Heart left ventricle (tissue), 16 donors: ENCODE data around the gene FOCAD. TPM values are rescaled to one million over a fixed set of nuclear protein-coding genes. Genes with fewer than 3 reads are reported as not detected.
A peak's percentile ranks its signal among the peaks of the same experiment; 100 is the strongest.

Source experiments
- ATAC-seq, 4 donors: fragments of 200-7000 bp; cut with Tn5 transposase; one replicate each; pipeline ENCODE4 v1.9.1; 2020 to 2022; ENCODE audit warnings: moderate library complexity in 4 of 4, mild to moderate bottlenecking in 3 of 4, moderate number of reproducible peaks in 1 of 4
- DNase-seq, 5 donors: peaks; one replicate each; pipeline ENCODE4 v3.0.0-alpha.2; 2020
- H3K27ac ChIP-seq, 12 donors: fragments of 200-600 bp; sonication (generic) in 4 of 12; one replicate each; pipeline versions ENCODE4 v1.5.0 to v1.8.0; 2016 to 2022; ENCODE audit warnings: mild to moderate bottlenecking in 2 of 12
- H3K27me3 ChIP-seq, 9 donors: fragments of 200-600 bp; sonication (generic) in 2 of 9; one replicate each; pipeline versions ENCODE4 v1.5.1 to v1.8.0; 2016 to 2022; ENCODE audit warnings: mild to moderate bottlenecking in 3 of 9
- H3K36me3 ChIP-seq, 9 donors: fragments of 200-600 bp; sonication (generic) in 2 of 9; one replicate each; pipeline versions ENCODE4 v1.5.0 to v1.8.0; 2018 to 2022; ENCODE audit warnings: mild to moderate bottlenecking in 2 of 9
- H3K4me1 ChIP-seq, 12 donors: fragments of 200-600 bp; sonication (generic) in 4 of 12; one replicate each; pipeline versions ENCODE4 v1.5.0 to v1.8.0; 2016 to 2022; ENCODE audit warnings: mild to moderate bottlenecking in 3 of 12
- H3K4me3 ChIP-seq, 12 donors: fragments of 200-600 bp; sonication (generic) in 4 of 12; one replicate each; pipeline versions ENCODE4 v1.5.0 to v1.8.0; 2017 to 2022; ENCODE audit warnings: mild to moderate bottlenecking in 9 of 12, moderate library complexity in 4 of 12
- H3K9me3 ChIP-seq, 12 donors: fragments of 200-600 bp; sonication (generic) in 4 of 12; one replicate each; pipeline versions ENCODE4 v1.5.0 to v1.8.0; 2016 to 2022; ENCODE audit warnings: mild to moderate bottlenecking in 1 of 12
- POLR2A ChIP-seq, 2 donors: fragments of 450-650 bp; IDR thresholded peaks; one replicate each; pipeline ENCODE4 v1.6.1; 2017; ENCODE audit warnings: antibody characterized with exemption in 2 of 2, mild to moderate bottlenecking in 2 of 2, moderate library complexity in 2 of 2
- WGBS, 4 donors: extraction: QIAGEN DNeasy Blood & Tissue Kit in 2 of 4; methylation state at CpG; one replicate each; pipeline versions ENCODE4 v1.1.5 to v1.1.7; 2013 to 2018; 5-methylcytosine and 5-hydroxymethylcytosine counted together
- intact Hi-C, 10 donors: fragments of 100-400 bp; cut with DNase I; formaldehyde crosslinking; loops; one replicate each; pipeline versions ENCODE4 v1.11.1 to v1.14.2; 2022
- polyA plus RNA-seq, 2 donors: library from polyadenylated mRNA; stranded (reverse); fragments of 200-250 nt; gene quantifications; one replicate each; pipeline ENCODE4 v1.2.3, GENCODE V29; 2013
- total RNA-seq, 9 donors: library from RNA; depleted of rRNA in 2 of 9; stranded (reverse); fragments of >200 nt in 2 of 9; fragmentation: NEBNext Ultra II Directional in 3 of 9; extraction: Animal tissue kit (Norgen Biotek cat#: 25700) in 3 of 9; gene quantifications; one replicate each; pipeline versions ENCODE4 v1.1.0 to v1.2.4, GENCODE V29; 2016 to 2023
- TF ChIP-seq, protein P1 (sequence below), 12 donors: fragments of 200-600 bp; sonication (generic) in 4 of 12; IDR thresholded peaks; one replicate each; pipeline versions ENCODE4 v1.5.0 to v1.8.0; 2018 to 2022; ENCODE audit warnings: antibody characterized with exemption in 12 of 12, mild to moderate bottlenecking in 5 of 12
- donor health status: ischemic (EF 13 %, LVEDD 7.1; RV severe dilation, severe dysfunction).
- donor health status: healthy with polysubstance abuse.
- donor health status: DM: no; HTN: yes; CAD: no.
- donor health status: DM: no; HTN: no; CAD: no.
- donor health status: ischemic (EF 25% LVEDD 6.9; RV normal size, moderate dysfunction).
- donor health status: ischemic (EF 25% LVEDD 5.7; RV mildly dilated, moderate dysfunction).
- donor health status: healthy.
- donor health status: DM: yes; HTN: yes; CAD: no.
- donor health status: ischemic (EF 35%, LVEDD 5.7; RV mildly dilated, moderate dysfunction).
- donor health status: nonischemic (EF 11% LVEDD 7.7; RV severe dilation, severe dysfunction).
- donor health status: DM: yes; HTN: yes; CAD: no.
- donor health status: PGD.
- donor health status: ischemic (EF 29% LVEDD 5.4; RV normal size, mild dysfunction).
- donor health status: nonischemic (EF 23%, LVEDD 6.1; RV moderate dilation, normal function).

FOCAD gene
- total and polyA plus RNA-seq, 11 donors: 8.6 to 39.5 (median 28.3) TPM

DNA sequence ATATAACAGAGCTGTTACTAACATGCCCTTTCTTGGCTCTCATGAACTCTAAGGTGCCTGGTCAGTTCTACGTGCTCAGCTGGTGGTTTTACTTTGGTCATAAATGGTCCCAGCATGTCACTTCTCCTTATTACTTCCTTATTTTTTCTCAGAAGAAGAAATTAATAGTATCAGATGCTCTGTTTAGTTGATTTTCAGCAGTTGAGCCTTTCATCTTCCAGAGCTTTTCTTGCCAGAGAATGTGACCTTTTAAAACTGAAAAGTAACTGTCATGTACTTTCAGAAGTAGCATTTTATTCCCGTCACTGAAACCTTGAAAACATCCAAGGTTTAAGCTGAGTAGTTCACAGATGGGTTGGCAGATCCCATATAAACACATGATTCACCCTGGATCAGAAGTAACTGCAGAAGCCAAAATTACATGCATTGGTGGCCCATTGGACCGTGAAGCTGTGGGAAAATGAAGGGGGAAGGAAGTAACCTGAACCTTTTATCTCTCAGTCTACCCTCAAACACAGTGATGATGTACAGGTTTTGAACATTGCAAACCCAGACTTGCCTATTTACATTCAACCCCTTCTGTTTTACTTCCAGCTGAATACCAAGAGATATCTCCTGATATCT lies 296.9 kb downstream of the FOCAD start:
- H3K27me3 ChIP-seq: no peaks in the 10 kb centered on the region
- 65 to 73% (median 68%) methylated on average over 3 of the region's 3 CpGs for WGBS, 4 donors
- ATAC-seq: peak; percentile 20 to 50 (median 36)
- peak overlapping the region in 3 of 12 donors; percentile 26 to 79 (median 67) for H3K27ac ChIP-seq
- H3K4me3 ChIP-seq: no peak overlapping the region
- no peak for TF ChIP-seq POLR2A (IDR thresholded peaks at IDR 0.05)
- TF ChIP-seq, protein P1, sequence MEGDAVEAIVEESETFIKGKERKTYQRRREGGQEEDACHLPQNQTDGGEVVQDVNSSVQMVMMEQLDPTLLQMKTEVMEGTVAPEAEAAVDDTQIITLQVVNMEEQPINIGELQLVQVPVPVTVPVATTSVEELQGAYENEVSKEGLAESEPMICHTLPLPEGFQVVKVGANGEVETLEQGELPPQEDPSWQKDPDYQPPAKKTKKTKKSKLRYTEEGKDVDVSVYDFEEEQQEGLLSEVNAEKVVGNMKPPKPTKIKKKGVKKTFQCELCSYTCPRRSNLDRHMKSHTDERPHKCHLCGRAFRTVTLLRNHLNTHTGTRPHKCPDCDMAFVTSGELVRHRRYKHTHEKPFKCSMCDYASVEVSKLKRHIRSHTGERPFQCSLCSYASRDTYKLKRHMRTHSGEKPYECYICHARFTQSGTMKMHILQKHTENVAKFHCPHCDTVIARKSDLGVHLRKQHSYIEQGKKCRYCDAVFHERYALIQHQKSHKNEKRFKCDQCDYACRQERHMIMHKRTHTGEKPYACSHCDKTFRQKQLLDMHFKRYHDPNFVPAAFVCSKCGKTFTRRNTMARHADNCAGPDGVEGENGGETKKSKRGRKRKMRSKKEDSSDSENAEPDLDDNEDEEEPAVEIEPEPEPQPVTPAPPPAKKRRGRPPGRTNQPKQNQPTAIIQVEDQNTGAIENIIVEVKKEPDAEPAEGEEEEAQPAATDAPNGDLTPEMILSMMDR (IDR thresholded peaks at IDR 0.05): no peak
- peaks cover 0 to 50% (median 14%) of the 10 kb centered on the region in 9 donors for H3K36me3 ChIP-seq
- peaks cover 0 to 20% (median 4%) of the 10 kb centered on the region in 12 donors for H3K4me1 ChIP-seq
- DNase-seq: no peak
- intact Hi-C loops: loop anchor here in 1 of 10 donors (10.0 kb wide), 1 partner anchor 124 kb away; no protein-coding TSS in a partner anchor
- H3K9me3 ChIP-seq: no peaks in the 10 kb centered on the region

GRCh38 chr9:20981486-20981885 lies 297.4 kb downstream of the FOCAD start:
- peaks cover 0 to 52% (median 16%) of the 10 kb centered on the region in 9 donors for H3K36me3 ChIP-seq
- peaks cover 0 to 20% (median 4%) of the 10 kb centered on the region in 12 donors for H3K4me1 ChIP-seq
- intact Hi-C loops: loop anchor here in 1 of 10 donors (10.0 kb wide), 1 partner anchor 123 kb away; no protein-coding TSS in a partner anchor
- no peak for TF ChIP-seq POLR2A (IDR thresholded peaks at IDR 0.05)
- TF ChIP-seq, protein P1 (IDR thresholded peaks at IDR 0.05): no peak
- WGBS, 4 donors: 24 to 35% (median 31%) methylated on average over 2 of the region's 2 CpGs
- H3K27me3 ChIP-seq: no peaks in the 10 kb centered on the region
- no peaks in the 10 kb centered on the region for H3K9me3 ChIP-seq
- DNase-seq: no peak
- ATAC-seq: no peak
- H3K27ac ChIP-seq: peak overlapping the region in 3 of 12 donors; percentile 26 to 79 (median 67)
- H3K4me3 ChIP-seq: no peak overlapping the region

DNA sequence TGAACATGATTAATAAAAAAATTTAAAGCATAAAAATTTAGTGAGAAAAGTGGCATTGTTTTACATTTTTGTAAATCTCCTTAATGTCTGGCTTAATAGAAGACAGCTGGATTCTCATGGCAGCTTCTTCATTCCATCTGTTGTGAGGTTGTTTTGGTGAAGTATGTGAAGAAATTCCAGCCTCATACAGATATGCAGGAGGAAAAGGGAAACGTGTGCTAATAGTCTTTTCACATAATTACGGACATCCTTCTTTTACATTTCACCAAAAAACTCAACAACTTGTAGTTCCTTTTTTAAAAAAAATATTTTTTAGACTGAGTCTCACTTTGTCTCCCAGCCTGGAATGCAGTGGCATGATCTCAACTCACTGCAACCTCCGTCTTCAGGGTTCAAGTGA lies 300.4 kb downstream of the FOCAD start:
- peaks cover 0 to 44% (median 16%) of the 10 kb centered on the region in 9 donors for H3K36me3 ChIP-seq
- H3K27ac ChIP-seq: peak overlapping the region in 1 of 12 donors; percentile 42
- H3K4me3 ChIP-seq: no peak overlapping the region
- WGBS, 4 donors: 67 to 79% (median 70%) methylated on average over 3 of the region's 3 CpGs
- peaks cover 0 to 25% (median 4%) of the 10 kb centered on the region in 12 donors for H3K4me1 ChIP-seq
- TF ChIP-seq POLR2A (IDR thresholded peaks at IDR 0.05): no peak
- TF ChIP-seq, protein P1 (IDR thresholded peaks at IDR 0.05): no peak
- DNase-seq: no peak
- H3K27me3 ChIP-seq: no peaks in the 10 kb centered on the region
- ATAC-seq: no peak
- H3K9me3 ChIP-seq: no peaks in the 10 kb centered on the region
- intact Hi-C loops: loop anchor here in 1 of 10 donors (10.0 kb wide), 1 partner anchor 120 kb away; no protein-coding TSS in a partner anchor

- Histone ChIP-seq H3K36me3 (peaks cover 0 to 56% (median 25%) of the 10 kb centered on the region in 9 donors), H3K9me3 (no peaks in the 10 kb centered on the region), H3K4me1 (peaks cover 0 to 28% (median 4%) of the 10 kb centered on the region in 12 donors), H3K4me3 (no peak overlapping the region), H3K27me3 (no peaks in the 10 kb centered on the region), H3K27ac (no peak overlapping the region)
- no peak for ATAC-seq
- intact Hi-C loops: loop anchor here in 1 of 10 donors (10.0 kb wide), 1 partner anchor 119 kb away; no protein-coding TSS in a partner anchor
- WGBS, 4 donors: 93 to 96% (median 94%) methylated on average over 6 of the region's 6 CpGs
- TF ChIP-seq, protein P1 (IDR thresholded peaks at IDR 0.05): no peak
- no peak for TF ChIP-seq POLR2A (IDR thresholded peaks at IDR 0.05)
- DNase-seq: no peak
Observed at GRCh38 chr9:20985851-20986600, 302.0 kb downstream of the FOCAD start.
